SK-N-SH treated with all-trans-retinoic acid at 6 μM for 48 hours (cell line): Measurements from ENCODE around the gene LARGE1.

Experiments
- ARNTL ChIP-seq: fragments of 450-650 bp; formaldehyde crosslinking; IDR thresholded peaks from 2 replicates; pipeline ENCODE4 v1.5.0; 2020; ENCODE audit warnings: low read depth, mild to moderate bottlenecking, moderate library complexity, borderline replicate concordance
- BACH2 ChIP-seq: fragments of 250-450 bp; sonication (Bioruptor Pico); IDR thresholded peaks from 2 replicates; pipeline ENCODE4 v1.9.0; 2021; ENCODE audit warnings: mild to moderate bottlenecking, borderline replicate concordance
- CSDC2 ChIP-seq: fragments of 250-450 bp; sonication (Bioruptor Pico); IDR thresholded peaks from 2 replicates; pipeline ENCODE4 v1.5.0; 2020; ENCODE audit warnings: mild to moderate bottlenecking, moderate library complexity
- OSR1 ChIP-seq: fragments of 250-450 bp; sonication (Bioruptor Pico); IDR thresholded peaks from 2 replicates; pipeline ENCODE4 v1.8.0; 2022; ENCODE audit warnings: moderate library complexity, mild to moderate bottlenecking, inconsistent platforms
- PPARA ChIP-seq: fragments of 250-450 bp; sonication (Bioruptor Pico); IDR thresholded peaks from 2 replicates; pipeline ENCODE4 v1.5.0; 2020; ENCODE audit warnings: mild to moderate bottlenecking, borderline replicate concordance
- RARB ChIP-seq: fragments of 250-450 bp; sonication (Bioruptor Pico); IDR thresholded peaks from 2 replicates; pipeline ENCODE4 v1.8.0; 2021; ENCODE audit warnings: mild to moderate bottlenecking, moderate library complexity
- SNAI2 ChIP-seq: fragments of 250-450 bp; sonication (Bioruptor Pico); IDR thresholded peaks from 2 replicates; pipeline ENCODE4 v1.5.0; 2020; ENCODE audit warnings: mild to moderate bottlenecking, moderate library complexity
- TCF4 ChIP-seq: fragments of 250-450 bp; sonication (Bioruptor Pico); IDR thresholded peaks from 2 replicates; pipeline ENCODE4 v1.8.0; 2021; ENCODE audit warnings: mild to moderate bottlenecking, moderate library complexity, borderline replicate concordance
- ZFP3 ChIP-seq: fragments of 250-450 bp; sonication (Bioruptor Pico); IDR thresholded peaks from 2 replicates; pipeline ENCODE4 v1.5.0; 2020; ENCODE audit warnings: mild to moderate bottlenecking, moderate library complexity
- ZFP30 ChIP-seq: fragments of 450-650 bp; formaldehyde crosslinking; IDR thresholded peaks from 2 replicates; pipeline ENCODE4 v1.5.0; 2022; ENCODE audit warnings: mild to moderate bottlenecking, moderate library complexity
- TF ChIP-seq, protein P1 (sequence below): fragments of 250-450 bp; sonication (Bioruptor Pico); IDR thresholded peaks from 2 replicates; pipeline ENCODE4 v1.8.0; 2020; ENCODE audit warnings: mild to moderate bottlenecking, moderate library complexity, borderline replicate concordance
- TF ChIP-seq, protein P2 (sequence below): fragments of 250-450 bp; sonication (Bioruptor Pico); IDR thresholded peaks from 2 replicates; pipeline ENCODE4 v1.5.1; 2021; ENCODE audit warnings: mild to moderate bottlenecking, moderate library complexity
- TF ChIP-seq, protein P3 (sequence below): fragments of 250-450 bp; sonication (Bioruptor Pico); IDR thresholded peaks from 2 replicates; pipeline ENCODE4 v1.5.1; 2020; ENCODE audit warnings: low read depth, mild to moderate bottlenecking, moderate library complexity
- TF ChIP-seq, protein P4 (sequence below): fragments of 250-450 bp; sonication (Bioruptor Pico); IDR thresholded peaks from 2 replicates; pipeline ENCODE4 v1.5.0; 2020; ENCODE audit warnings: mild to moderate bottlenecking, moderate library complexity

DNA sequence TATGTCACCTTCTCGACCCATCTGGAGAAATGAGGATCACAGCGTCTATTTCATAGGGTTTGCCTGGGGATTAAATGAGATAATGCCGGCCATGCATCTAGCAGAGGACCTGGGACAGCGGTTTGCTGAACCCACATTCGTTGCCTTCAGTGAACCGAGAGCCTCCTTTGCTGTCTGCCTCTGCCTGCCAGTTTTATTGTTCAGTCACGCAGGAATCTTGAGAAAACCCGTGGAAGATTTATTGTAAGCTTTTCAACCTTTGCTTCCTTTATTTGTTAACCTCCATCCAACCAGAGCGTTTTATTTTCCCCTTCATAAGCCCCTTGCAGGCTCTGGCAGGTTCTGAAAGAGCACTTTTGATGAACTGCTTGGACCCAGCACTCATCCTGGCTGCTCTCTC is 659.8 kb downstream of the LARGE1 start:
- TF ChIP-seq SNAI2 (CRISPR knock-in tag) (no peak), ZFP3 (CRISPR knock-in tag) (no peak), RARB (CRISPR knock-in tag) (no peak), ZFP30 (CRISPR knock-in tag) (no peak), BACH2 (CRISPR knock-in tag) (no peak), OSR1 (CRISPR knock-in tag) (no peak), TCF4 (CRISPR knock-in tag) (no peak), PPARA (no peak), CSDC2 (CRISPR knock-in tag) (no peak), ARNTL (no peak)
- TF ChIP-seq, protein P1, sequence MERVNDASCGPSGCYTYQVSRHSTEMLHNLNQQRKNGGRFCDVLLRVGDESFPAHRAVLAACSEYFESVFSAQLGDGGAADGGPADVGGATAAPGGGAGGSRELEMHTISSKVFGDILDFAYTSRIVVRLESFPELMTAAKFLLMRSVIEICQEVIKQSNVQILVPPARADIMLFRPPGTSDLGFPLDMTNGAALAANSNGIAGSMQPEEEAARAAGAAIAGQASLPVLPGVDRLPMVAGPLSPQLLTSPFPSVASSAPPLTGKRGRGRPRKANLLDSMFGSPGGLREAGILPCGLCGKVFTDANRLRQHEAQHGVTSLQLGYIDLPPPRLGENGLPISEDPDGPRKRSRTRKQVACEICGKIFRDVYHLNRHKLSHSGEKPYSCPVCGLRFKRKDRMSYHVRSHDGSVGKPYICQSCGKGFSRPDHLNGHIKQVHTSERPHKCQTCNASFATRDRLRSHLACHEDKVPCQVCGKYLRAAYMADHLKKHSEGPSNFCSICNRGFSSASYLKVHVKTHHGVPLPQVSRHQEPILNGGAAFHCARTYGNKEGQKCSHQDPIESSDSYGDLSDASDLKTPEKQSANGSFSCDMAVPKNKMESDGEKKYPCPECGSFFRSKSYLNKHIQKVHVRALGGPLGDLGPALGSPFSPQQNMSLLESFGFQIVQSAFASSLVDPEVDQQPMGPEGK (CRISPR knock-in tag), result no peak
- TF ChIP-seq, protein P2, sequence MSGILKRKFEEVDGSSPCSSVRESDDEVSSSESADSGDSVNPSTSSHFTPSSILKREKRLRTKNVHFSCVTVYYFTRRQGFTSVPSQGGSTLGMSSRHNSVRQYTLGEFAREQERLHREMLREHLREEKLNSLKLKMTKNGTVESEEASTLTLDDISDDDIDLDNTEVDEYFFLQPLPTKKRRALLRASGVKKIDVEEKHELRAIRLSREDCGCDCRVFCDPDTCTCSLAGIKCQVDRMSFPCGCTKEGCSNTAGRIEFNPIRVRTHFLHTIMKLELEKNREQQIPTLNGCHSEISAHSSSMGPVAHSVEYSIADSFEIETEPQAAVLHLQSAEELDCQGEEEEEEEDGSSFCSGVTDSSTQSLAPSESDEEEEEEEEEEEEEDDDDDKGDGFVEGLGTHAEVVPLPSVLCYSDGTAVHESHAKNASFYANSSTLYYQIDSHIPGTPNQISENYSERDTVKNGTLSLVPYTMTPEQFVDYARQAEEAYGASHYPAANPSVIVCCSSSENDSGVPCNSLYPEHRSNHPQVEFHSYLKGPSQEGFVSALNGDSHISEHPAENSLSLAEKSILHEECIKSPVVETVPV, result no peak
- TF ChIP-seq, protein P3, sequence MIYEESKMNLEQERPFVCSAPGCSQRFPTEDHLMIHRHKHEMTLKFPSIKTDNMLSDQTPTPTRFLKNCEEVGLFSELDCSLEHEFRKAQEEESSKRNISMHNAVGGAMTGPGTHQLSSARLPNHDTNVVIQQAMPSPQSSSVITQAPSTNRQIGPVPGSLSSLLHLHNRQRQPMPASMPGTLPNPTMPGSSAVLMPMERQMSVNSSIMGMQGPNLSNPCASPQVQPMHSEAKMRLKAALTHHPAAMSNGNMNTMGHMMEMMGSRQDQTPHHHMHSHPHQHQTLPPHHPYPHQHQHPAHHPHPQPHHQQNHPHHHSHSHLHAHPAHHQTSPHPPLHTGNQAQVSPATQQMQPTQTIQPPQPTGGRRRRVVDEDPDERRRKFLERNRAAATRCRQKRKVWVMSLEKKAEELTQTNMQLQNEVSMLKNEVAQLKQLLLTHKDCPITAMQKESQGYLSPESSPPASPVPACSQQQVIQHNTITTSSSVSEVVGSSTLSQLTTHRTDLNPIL, result no peak
- TF ChIP-seq, protein P4, sequence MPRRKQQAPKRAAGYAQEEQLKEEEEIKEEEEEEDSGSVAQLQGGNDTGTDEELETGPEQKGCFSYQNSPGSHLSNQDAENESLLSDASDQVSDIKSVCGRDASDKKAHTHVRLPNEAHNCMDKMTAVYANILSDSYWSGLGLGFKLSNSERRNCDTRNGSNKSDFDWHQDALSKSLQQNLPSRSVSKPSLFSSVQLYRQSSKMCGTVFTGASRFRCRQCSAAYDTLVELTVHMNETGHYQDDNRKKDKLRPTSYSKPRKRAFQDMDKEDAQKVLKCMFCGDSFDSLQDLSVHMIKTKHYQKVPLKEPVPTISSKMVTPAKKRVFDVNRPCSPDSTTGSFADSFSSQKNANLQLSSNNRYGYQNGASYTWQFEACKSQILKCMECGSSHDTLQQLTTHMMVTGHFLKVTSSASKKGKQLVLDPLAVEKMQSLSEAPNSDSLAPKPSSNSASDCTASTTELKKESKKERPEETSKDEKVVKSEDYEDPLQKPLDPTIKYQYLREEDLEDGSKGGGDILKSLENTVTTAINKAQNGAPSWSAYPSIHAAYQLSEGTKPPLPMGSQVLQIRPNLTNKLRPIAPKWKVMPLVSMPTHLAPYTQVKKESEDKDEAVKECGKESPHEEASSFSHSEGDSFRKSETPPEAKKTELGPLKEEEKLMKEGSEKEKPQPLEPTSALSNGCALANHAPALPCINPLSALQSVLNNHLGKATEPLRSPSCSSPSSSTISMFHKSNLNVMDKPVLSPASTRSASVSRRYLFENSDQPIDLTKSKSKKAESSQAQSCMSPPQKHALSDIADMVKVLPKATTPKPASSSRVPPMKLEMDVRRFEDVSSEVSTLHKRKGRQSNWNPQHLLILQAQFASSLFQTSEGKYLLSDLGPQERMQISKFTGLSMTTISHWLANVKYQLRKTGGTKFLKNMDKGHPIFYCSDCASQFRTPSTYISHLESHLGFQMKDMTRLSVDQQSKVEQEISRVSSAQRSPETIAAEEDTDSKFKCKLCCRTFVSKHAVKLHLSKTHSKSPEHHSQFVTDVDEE, result no peak
